HL-60/S4 treated with phorbol 12-myristate 13-acetate at 8.2 ng/mL for 4 days and 3 days (cell line): ENCODE data around the gene GALNT17.
"Not testable (repeated sequence)": the region's sequence is repeated elsewhere in the genome, so short reads cannot be mapped to it uniquely, and the experiment has no call there.

Experiments
- in situ Hi-C: fragments of 300-500 bp; cut with MboI; formaldehyde crosslinking; loops from 2 replicates; pipeline ENCODE4 v1.15.0; 2022; ENCODE audit warnings: low sequenced_read_pairs

Gene GALNT17

GRCh38 chr7:71543396-71543795 is 411.5 kb downstream of the GALNT17 start:
- in situ Hi-C loops = no loop called here

GRCh38 chr7:71544816-71545215 is 412.9 kb downstream of the GALNT17 start:
- in situ Hi-C loops = no loop called here

- in situ Hi-C loops = no loop called here
Observed at GRCh38 chr7:71547426-71547825, 415.5 kb downstream of the GALNT17 start.

GRCh38 chr7:71548746-71549145 is 416.8 kb downstream of the GALNT17 start:
- in situ Hi-C loops = no loop called here

GRCh38 chr7:71553306-71553705 is 421.4 kb downstream of the GALNT17 start:
- in situ Hi-C loops = no loop called here

GRCh38 chr7:71555758-71556157 is 423.8 kb downstream of the GALNT17 start:
- in situ Hi-C loops = no loop called here

GRCh38 chr7:71558806-71559613 is 427.1 kb downstream of the GALNT17 start:
- in situ Hi-C loops = no loop called here

- in situ Hi-C loops = no loop called here
Observed at GRCh38 chr7:71560354-71560995, 428.5 kb downstream of the GALNT17 start.

- in situ Hi-C loops = no loop called here
Observed at GRCh38 chr7:71563276-71563675, 431.3 kb downstream of the GALNT17 start.

- in situ Hi-C loops = no loop called here
Observed at GRCh38 chr7:71566376-71566775, 434.4 kb downstream of the GALNT17 start.

- in situ Hi-C loops = no loop called here
Observed at GRCh38 chr7:71566991-71567390, 435.0 kb downstream of the GALNT17 start.

- in situ Hi-C loops = no loop called here
Observed at GRCh38 chr7:71574153-71574860, 442.4 kb downstream of the GALNT17 start.

- in situ Hi-C loops = no loop called here
Observed at GRCh38 chr7:71580027-71580426, 448.1 kb downstream of the GALNT17 start.

GRCh38 chr7:71584256-71584655 is 452.3 kb downstream of the GALNT17 start:
- in situ Hi-C loops = no loop called here

GRCh38 chr7:71591876-71592275 is 459.9 kb downstream of the GALNT17 start:
- in situ Hi-C loops = no loop called here

- in situ Hi-C loops = not testable (repeated sequence)
Observed at GRCh38 chr7:71592388-71592787, 460.4 kb downstream of the GALNT17 start.

- in situ Hi-C loops = no loop called here
Observed at GRCh38 chr7:71594736-71595135, 462.8 kb downstream of the GALNT17 start.

GRCh38 chr7:71595176-71595575 is 463.2 kb downstream of the GALNT17 start:
- in situ Hi-C loops = no loop called here

GRCh38 chr7:71598553-71598952 is 466.6 kb downstream of the GALNT17 start:
- in situ Hi-C loops = no loop called here

GRCh38 chr7:71601851-71602250 is 469.9 kb downstream of the GALNT17 start:
- in situ Hi-C loops = no loop called here

GRCh38 chr7:71604818-71605414 is 473.0 kb downstream of the GALNT17 start:
- in situ Hi-C loops = no loop called here
